WTC11 (cell line): Measurements from ENCODE around the gene AMMECR1L. TPM values are rescaled to one million over a fixed set of nuclear protein-coding genes. Genes with fewer than 3 reads are reported as not detected.

ENCODE experiments used
- ATAC-seq: fragments of 200-7000 bp; cut with Tn5 transposase; 2 replicates; pipeline ENCODE4 v1.10.0; 2021; ENCODE audit warnings: mild to moderate bottlenecking, moderate library complexity
- CTCF ChIA-PET: fragments of 300-600 bp; sonication (Branson Sonifier 250); formaldehyde crosslinking; loops from one replicate; lab custom pipeline; 2021; ENCODE audit warnings: antibody characterized with exemption; lab: Charles Lee
- POLR2A ChIA-PET: fragments of 350-600 bp; sonication (Branson Sonifier 250); formaldehyde crosslinking; loops from one replicate; lab custom pipeline; 2021; ENCODE audit warnings: antibody characterized with exemption; lab: Charles Lee
- DNase-seq: peaks from one replicate; pipeline ENCODE4 v3.0.0; 2021; ENCODE audit warnings: low spot score
- H3K27ac Mint-ChIP-seq: 2 replicates; pipeline ENCODE4 v1.8.0; 2021; ENCODE audit warnings: mixed read lengths
- H3K27me3 Mint-ChIP-seq: 2 replicates; pipeline ENCODE4 v1.8.0; 2021; ENCODE audit warnings: low read depth, mild to moderate bottlenecking, moderate library complexity, mixed read lengths
- H3K36me3 Mint-ChIP-seq: 2 replicates; pipeline ENCODE4 v1.8.0; 2021; ENCODE audit warnings: mixed read lengths
- H3K4me1 Mint-ChIP-seq: 2 replicates; pipeline ENCODE4 v1.8.0; 2022; ENCODE audit warnings: mixed read lengths
- H3K4me3 Mint-ChIP-seq: 2 replicates; pipeline ENCODE4 v1.8.0; 2021; ENCODE audit warnings: mild to moderate bottlenecking, moderate library complexity, mixed read lengths
- H3K9me3 Mint-ChIP-seq: 2 replicates; pipeline ENCODE4 v1.8.0; 2021; ENCODE audit warnings: mixed read lengths
- CREB1 ChIP-seq: sonication (generic); formaldehyde crosslinking; IDR thresholded peaks from 2 replicates; pipeline ENCODE4 v1.8.0; 2023; ENCODE audit warnings: mild to moderate bottlenecking, missing genetic modification reagents
- NR2C2 ChIP-seq: sonication (generic); formaldehyde crosslinking; IDR thresholded peaks from 2 replicates; pipeline ENCODE4 v1.8.0; 2022; ENCODE audit warnings: mild to moderate bottlenecking, missing genetic modification reagents
- RORB ChIP-seq: fragments of 250-450 bp; sonication (Bioruptor Pico); IDR thresholded peaks from 2 replicates; pipeline ENCODE4 v1.9.0; 2021; ENCODE audit warnings: mild to moderate bottlenecking
- SP1 ChIP-seq: sonication (generic); formaldehyde crosslinking; conservative IDR thresholded peaks from 2 replicates; pipeline ENCODE4 v1.8.1; 2022; ENCODE audit warnings: missing genetic modification reagents
- TP53 ChIP-seq: sonication (generic); formaldehyde crosslinking; IDR thresholded peaks from 2 replicates; pipeline ENCODE4 v1.8.1; 2023; ENCODE audit warnings: mild to moderate bottlenecking, missing genetic modification reagents
- ZNF121 ChIP-seq: sonication (generic); formaldehyde crosslinking; IDR thresholded peaks from 2 replicates; pipeline ENCODE4 v1.8.0; 2023; ENCODE audit warnings: missing genetic modification reagents
- ZNF138 ChIP-seq: sonication (generic); formaldehyde crosslinking; conservative IDR thresholded peaks from 2 replicates; pipeline ENCODE4 v1.8.1; 2022; ENCODE audit warnings: mild to moderate bottlenecking, moderate library complexity, missing genetic modification reagents
- total RNA-seq: library from RNA; stranded (reverse); gene quantifications from 3 replicates; pipeline ENCODE4 v1.2.3, GENCODE V29; 2021
- TF ChIP-seq, protein P1 (sequence below): sonication (generic); formaldehyde crosslinking; IDR thresholded peaks from 2 replicates; pipeline ENCODE4 v1.8.0; 2022; ENCODE audit warnings: missing genetic modification reagents
- TF ChIP-seq, protein P2 (sequence below): fragments of 250-450 bp; sonication (Bioruptor Pico); IDR thresholded peaks from 2 replicates; pipeline ENCODE4 v1.9.0; 2021; ENCODE audit warnings: mild to moderate bottlenecking, borderline replicate concordance
- TF ChIP-seq, protein P3 (sequence below): sonication (generic); formaldehyde crosslinking; IDR thresholded peaks from 2 replicates; pipeline ENCODE4 v1.8.1; 2023; ENCODE audit warnings: mild to moderate bottlenecking, missing genetic modification reagents, moderate library complexity
- TF ChIP-seq, protein P4 (sequence below): sonication (generic); formaldehyde crosslinking; IDR thresholded peaks from 2 replicates; pipeline ENCODE4 v1.8.1; 2022; ENCODE audit warnings: missing genetic modification reagents, borderline replicate concordance
- TF ChIP-seq, protein P5 (sequence below): sonication (generic); formaldehyde crosslinking; IDR thresholded peaks from 2 replicates; pipeline ENCODE4 v1.8.1; 2023; ENCODE audit warnings: mild to moderate bottlenecking, missing genetic modification reagents
- TF ChIP-seq, protein P6 (sequence below): sonication (generic); formaldehyde crosslinking; IDR thresholded peaks from 2 replicates; pipeline ENCODE4 v1.8.1; 2023; ENCODE audit warnings: mild to moderate bottlenecking, missing genetic modification reagents, borderline replicate concordance
- TF ChIP-seq, protein P7 (sequence below): fragments of 250-450 bp; sonication (Bioruptor Pico); IDR thresholded peaks from 2 replicates; pipeline ENCODE4 v1.9.0; 2021; ENCODE audit warnings: moderate library complexity, mild to moderate bottlenecking, inconsistent platforms, borderline replicate concordance
- TF ChIP-seq, protein P8 (sequence below): fragments of 200-600 bp; IDR thresholded peaks from 2 replicates; pipeline ENCODE4 v1.8.0; 2022; ENCODE audit warnings: antibody characterized with exemption

The AMMECR1L gene
- total RNA-seq, 1 experiment from 2014 or later: 17.9 TPM

DNA sequence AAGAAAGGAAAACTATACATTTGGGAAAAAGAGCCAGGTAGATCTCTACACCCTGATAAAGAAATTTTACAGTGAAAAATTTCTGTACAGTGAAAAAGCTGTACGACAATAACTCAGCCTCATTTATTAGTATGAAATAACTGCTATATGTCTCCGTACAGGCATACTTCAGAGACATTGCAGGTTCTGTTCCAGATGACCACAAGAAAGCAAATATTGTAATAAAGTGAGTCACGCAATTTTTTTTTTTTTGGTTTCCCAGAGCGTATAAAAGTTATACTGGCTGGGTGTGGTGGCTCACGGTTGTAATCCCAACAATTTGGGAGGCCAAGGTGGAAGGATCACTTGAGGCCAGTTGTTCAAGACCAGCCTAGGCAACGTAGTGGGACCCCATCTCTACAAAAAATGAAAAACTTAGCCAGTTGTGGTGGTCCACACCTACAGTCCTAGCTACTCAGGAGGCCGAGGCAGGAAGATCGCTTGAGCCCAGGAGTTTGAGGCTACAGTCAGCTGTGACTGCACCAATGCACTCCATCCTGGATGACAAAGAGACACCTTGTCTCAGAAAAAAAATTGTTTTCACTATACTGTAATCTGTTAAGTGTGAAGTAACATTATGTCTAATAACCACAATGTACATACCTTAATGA, 28.2 kb upstream of the AMMECR1L start:
- no peak for DNase-seq
- no peak overlapping the region for H3K27ac Mint-ChIP-seq
- ATAC-seq: no peak
- ChIA-PET CTCF (interaction anchor here (0.7 kb wide), 1 partner anchor 13 kb away, joined by 3 read pairs; no protein-coding TSS in a partner anchor), POLR2A (no interaction called here)
- peaks cover 6% of the 10 kb centered on the region for H3K9me3 Mint-ChIP-seq
- no peaks in the 10 kb centered on the region for H3K36me3 Mint-ChIP-seq
- no peak overlapping the region for H3K4me3 Mint-ChIP-seq
- H3K27me3 Mint-ChIP-seq: no peaks in the 10 kb centered on the region
- TF ChIP-seq NR2C2 (CRISPR knock-in tag) (no peak), RORB (no peak), TP53 (CRISPR knock-in tag) (no peak), ZNF138 (CRISPR knock-in tag) (no peak)
- TF ChIP-seq, protein P1, sequence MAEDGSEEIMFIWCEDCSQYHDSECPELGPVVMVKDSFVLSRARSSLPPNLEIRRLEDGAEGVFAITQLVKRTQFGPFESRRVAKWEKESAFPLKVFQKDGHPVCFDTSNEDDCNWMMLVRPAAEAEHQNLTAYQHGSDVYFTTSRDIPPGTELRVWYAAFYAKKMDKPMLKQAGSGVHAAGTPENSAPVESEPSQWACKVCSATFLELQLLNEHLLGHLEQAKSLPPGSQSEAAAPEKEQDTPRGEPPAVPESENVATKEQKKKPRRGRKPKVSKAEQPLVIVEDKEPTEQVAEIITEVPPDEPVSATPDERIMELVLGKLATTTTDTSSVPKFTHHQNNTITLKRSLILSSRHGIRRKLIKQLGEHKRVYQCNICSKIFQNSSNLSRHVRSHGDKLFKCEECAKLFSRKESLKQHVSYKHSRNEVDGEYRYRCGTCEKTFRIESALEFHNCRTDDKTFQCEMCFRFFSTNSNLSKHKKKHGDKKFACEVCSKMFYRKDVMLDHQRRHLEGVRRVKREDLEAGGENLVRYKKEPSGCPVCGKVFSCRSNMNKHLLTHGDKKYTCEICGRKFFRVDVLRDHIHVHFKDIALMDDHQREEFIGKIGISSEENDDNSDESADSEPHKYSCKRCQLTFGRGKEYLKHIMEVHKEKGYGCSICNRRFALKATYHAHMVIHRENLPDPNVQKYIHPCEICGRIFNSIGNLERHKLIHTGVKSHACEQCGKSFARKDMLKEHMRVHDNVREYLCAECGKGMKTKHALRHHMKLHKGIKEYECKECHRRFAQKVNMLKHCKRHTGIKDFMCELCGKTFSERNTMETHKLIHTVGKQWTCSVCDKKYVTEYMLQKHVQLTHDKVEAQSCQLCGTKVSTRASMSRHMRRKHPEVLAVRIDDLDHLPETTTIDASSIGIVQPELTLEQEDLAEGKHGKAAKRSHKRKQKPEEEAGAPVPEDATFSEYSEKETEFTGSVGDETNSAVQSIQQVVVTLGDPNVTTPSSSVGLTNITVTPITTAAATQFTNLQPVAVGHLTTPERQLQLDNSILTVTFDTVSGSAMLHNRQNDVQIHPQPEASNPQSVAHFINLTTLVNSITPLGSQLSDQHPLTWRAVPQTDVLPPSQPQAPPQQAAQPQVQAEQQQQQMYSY (CRISPR knock-in tag): no peak
- TF ChIP-seq, protein P2, sequence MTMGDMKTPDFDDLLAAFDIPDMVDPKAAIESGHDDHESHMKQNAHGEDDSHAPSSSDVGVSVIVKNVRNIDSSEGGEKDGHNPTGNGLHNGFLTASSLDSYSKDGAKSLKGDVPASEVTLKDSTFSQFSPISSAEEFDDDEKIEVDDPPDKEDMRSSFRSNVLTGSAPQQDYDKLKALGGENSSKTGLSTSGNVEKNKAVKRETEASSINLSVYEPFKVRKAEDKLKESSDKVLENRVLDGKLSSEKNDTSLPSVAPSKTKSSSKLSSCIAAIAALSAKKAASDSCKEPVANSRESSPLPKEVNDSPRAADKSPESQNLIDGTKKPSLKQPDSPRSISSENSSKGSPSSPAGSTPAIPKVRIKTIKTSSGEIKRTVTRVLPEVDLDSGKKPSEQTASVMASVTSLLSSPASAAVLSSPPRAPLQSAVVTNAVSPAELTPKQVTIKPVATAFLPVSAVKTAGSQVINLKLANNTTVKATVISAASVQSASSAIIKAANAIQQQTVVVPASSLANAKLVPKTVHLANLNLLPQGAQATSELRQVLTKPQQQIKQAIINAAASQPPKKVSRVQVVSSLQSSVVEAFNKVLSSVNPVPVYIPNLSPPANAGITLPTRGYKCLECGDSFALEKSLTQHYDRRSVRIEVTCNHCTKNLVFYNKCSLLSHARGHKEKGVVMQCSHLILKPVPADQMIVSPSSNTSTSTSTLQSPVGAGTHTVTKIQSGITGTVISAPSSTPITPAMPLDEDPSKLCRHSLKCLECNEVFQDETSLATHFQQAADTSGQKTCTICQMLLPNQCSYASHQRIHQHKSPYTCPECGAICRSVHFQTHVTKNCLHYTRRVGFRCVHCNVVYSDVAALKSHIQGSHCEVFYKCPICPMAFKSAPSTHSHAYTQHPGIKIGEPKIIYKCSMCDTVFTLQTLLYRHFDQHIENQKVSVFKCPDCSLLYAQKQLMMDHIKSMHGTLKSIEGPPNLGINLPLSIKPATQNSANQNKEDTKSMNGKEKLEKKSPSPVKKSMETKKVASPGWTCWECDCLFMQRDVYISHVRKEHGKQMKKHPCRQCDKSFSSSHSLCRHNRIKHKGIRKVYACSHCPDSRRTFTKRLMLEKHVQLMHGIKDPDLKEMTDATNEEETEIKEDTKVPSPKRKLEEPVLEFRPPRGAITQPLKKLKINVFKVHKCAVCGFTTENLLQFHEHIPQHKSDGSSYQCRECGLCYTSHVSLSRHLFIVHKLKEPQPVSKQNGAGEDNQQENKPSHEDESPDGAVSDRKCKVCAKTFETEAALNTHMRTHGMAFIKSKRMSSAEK: no peak
- TF ChIP-seq, protein P3, sequence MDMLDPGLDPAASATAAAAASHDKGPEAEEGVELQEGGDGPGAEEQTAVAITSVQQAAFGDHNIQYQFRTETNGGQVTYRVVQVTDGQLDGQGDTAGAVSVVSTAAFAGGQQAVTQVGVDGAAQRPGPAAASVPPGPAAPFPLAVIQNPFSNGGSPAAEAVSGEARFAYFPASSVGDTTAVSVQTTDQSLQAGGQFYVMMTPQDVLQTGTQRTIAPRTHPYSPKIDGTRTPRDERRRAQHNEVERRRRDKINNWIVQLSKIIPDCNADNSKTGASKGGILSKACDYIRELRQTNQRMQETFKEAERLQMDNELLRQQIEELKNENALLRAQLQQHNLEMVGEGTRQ: no peak
- H3K4me1 Mint-ChIP-seq: no peaks in the 10 kb centered on the region

DNA sequence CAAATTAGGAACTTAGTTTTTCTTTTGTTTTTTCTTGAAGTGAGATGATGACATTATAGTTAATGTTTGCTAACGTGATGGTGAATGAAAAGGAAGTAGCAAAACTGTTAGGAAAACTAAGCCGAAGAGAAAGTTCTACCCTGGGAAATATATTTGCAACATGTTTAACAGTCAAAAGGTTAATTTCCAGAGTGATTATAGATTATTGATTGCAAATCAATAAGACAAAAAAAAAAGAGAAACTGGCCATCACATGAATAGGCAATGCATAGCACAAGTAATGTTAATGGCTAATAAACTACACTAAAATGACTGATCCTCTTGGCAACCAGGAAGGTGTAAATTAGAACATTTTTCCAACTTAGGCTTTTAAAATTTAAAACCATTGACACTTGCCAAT, 26.0 kb upstream of the AMMECR1L start:
- no peaks in the 10 kb centered on the region for H3K27me3 Mint-ChIP-seq
- DNase-seq (no peak), ATAC-seq (no peak)
- H3K4me3 Mint-ChIP-seq: no peak overlapping the region
- no peak overlapping the region for H3K27ac Mint-ChIP-seq
- H3K36me3 Mint-ChIP-seq: no peaks in the 10 kb centered on the region
- peaks cover 6% of the 10 kb centered on the region for H3K9me3 Mint-ChIP-seq
- no peaks in the 10 kb centered on the region for H3K4me1 Mint-ChIP-seq
- ChIA-PET CTCF (no interaction called here), POLR2A (no interaction called here)
- TF ChIP-seq, protein P4, sequence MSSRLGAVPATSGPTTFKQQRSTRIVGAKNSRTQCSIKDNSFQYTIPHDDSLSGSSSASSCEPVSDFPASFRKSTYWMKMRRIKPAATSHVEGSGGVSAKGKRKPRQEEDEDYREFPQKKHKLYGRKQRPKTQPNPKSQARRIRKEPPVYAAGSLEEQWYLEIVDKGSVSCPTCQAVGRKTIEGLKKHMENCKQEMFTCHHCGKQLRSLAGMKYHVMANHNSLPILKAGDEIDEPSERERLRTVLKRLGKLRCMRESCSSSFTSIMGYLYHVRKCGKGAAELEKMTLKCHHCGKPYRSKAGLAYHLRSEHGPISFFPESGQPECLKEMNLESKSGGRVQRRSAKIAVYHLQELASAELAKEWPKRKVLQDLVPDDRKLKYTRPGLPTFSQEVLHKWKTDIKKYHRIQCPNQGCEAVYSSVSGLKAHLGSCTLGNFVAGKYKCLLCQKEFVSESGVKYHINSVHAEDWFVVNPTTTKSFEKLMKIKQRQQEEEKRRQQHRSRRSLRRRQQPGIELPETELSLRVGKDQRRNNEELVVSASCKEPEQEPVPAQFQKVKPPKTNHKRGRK (CRISPR knock-in tag): no peak
- TF ChIP-seq SP1 (CRISPR knock-in tag) (no peak), ZNF121 (no peak), CREB1 (no peak)
- TF ChIP-seq, protein P5, sequence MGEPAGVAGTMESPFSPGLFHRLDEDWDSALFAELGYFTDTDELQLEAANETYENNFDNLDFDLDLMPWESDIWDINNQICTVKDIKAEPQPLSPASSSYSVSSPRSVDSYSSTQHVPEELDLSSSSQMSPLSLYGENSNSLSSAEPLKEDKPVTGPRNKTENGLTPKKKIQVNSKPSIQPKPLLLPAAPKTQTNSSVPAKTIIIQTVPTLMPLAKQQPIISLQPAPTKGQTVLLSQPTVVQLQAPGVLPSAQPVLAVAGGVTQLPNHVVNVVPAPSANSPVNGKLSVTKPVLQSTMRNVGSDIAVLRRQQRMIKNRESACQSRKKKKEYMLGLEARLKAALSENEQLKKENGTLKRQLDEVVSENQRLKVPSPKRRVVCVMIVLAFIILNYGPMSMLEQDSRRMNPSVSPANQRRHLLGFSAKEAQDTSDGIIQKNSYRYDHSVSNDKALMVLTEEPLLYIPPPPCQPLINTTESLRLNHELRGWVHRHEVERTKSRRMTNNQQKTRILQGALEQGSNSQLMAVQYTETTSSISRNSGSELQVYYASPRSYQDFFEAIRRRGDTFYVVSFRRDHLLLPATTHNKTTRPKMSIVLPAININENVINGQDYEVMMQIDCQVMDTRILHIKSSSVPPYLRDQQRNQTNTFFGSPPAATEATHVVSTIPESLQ (CRISPR knock-in tag): no peak
- TF ChIP-seq, protein P6, sequence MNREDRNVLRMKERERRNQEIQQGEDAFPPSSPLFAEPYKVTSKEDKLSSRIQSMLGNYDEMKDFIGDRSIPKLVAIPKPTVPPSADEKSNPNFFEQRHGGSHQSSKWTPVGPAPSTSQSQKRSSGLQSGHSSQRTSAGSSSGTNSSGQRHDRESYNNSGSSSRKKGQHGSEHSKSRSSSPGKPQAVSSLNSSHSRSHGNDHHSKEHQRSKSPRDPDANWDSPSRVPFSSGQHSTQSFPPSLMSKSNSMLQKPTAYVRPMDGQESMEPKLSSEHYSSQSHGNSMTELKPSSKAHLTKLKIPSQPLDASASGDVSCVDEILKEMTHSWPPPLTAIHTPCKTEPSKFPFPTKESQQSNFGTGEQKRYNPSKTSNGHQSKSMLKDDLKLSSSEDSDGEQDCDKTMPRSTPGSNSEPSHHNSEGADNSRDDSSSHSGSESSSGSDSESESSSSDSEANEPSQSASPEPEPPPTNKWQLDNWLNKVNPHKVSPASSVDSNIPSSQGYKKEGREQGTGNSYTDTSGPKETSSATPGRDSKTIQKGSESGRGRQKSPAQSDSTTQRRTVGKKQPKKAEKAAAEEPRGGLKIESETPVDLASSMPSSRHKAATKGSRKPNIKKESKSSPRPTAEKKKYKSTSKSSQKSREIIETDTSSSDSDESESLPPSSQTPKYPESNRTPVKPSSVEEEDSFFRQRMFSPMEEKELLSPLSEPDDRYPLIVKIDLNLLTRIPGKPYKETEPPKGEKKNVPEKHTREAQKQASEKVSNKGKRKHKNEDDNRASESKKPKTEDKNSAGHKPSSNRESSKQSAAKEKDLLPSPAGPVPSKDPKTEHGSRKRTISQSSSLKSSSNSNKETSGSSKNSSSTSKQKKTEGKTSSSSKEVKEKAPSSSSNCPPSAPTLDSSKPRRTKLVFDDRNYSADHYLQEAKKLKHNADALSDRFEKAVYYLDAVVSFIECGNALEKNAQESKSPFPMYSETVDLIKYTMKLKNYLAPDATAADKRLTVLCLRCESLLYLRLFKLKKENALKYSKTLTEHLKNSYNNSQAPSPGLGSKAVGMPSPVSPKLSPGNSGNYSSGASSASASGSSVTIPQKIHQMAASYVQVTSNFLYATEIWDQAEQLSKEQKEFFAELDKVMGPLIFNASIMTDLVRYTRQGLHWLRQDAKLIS (CRISPR knock-in tag): no peak
- TF ChIP-seq, protein P7, sequence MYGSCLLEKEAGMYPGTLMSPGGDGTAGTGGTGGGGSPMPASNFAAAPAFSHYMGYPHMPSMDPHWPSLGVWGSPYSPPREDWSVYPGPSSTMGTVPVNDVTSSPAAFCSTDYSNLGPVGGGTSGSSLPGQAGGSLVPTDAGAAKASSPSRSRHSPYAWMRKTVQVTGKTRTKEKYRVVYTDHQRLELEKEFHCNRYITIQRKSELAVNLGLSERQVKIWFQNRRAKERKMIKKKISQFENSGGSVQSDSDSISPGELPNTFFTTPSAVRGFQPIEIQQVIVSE (CRISPR knock-in tag): no peak
- TF ChIP-seq, protein P8, sequence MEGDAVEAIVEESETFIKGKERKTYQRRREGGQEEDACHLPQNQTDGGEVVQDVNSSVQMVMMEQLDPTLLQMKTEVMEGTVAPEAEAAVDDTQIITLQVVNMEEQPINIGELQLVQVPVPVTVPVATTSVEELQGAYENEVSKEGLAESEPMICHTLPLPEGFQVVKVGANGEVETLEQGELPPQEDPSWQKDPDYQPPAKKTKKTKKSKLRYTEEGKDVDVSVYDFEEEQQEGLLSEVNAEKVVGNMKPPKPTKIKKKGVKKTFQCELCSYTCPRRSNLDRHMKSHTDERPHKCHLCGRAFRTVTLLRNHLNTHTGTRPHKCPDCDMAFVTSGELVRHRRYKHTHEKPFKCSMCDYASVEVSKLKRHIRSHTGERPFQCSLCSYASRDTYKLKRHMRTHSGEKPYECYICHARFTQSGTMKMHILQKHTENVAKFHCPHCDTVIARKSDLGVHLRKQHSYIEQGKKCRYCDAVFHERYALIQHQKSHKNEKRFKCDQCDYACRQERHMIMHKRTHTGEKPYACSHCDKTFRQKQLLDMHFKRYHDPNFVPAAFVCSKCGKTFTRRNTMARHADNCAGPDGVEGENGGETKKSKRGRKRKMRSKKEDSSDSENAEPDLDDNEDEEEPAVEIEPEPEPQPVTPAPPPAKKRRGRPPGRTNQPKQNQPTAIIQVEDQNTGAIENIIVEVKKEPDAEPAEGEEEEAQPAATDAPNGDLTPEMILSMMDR: no peak
